Measurements from ENCODE around the gene GSTA2. TPM values are rescaled to one million over a fixed set of nuclear protein-coding genes. Genes with fewer than 3 reads are reported as not detected.

The GSTA2 gene
- total and polyA plus RNA-seq, 2 of the 13 experiments (the other 11 are each of a cell fraction or from before 2014, with no cell fraction given) = 0.75 to 13.7 TPM

DNA sequence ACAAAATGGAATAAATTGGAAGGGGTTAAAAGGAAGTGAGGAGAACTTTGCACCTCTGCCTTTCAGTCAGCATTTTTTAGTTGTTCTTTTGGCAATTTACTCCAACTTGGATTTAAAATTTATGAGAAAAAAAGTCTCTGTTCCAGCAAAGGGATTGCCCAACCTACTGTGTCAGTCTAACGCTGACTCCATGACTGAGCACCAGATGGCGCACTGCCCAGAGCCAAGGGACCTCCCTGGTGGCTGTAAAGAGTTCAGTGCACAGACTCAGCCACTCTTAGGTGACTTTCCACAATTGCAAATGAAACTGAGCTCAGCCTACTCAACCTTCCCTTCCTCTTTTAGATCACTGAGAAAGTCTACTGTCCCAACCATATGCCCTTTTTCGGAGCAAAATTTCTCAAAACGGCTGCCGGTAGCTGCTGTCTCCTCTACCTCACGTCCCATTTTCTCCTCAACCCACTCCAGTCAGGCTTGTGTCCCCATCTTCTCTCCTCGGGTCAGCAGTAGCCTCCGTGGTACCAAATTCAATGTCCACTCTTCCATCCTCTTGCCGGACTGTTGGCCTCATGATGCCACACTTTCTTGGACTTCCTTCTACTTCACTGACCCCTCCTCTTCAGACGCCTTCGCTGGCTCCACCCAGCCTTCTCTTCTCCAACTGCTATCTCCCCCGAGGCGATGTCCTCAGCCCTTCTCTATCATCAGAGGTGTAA is 38.7 kb downstream of the GSTA2 start (continued):
- TF ChIP-seq RFXAP (CRISPR knock-in tag; IDR thresholded peaks at IDR 0.05; ENCODE audit: borderline replicate concordance) (peak; percentile 53; the same call in 1 of the 2 replicates), KLF11 (CRISPR knock-in tag; IDR thresholded peaks at IDR 0.05) (peak; percentile 73; the same call in 1 of the 2 replicates), HOXA9 (CRISPR knock-in tag; IDR thresholded peaks at IDR 0.05; ENCODE audit: borderline replicate concordance) (no peak), MAF1 (CRISPR knock-in tag; IDR thresholded peaks at IDR 0.05; ENCODE audit: borderline replicate concordance) (no peak), MAZ (IDR thresholded peaks at IDR 0.05; ENCODE audit: borderline replicate concordance, low read depth, low read length) (no peak), MAZ (CRISPR knock-in tag; IDR thresholded peaks at IDR 0.05; ENCODE audit: low read depth) (no peak), ZNF225 (CRISPR knock-in tag; IDR thresholded peaks at IDR 0.05) (no peak; the same call in 1 of the 2 replicates), CAMTA2 (CRISPR knock-in tag; IDR thresholded peaks at IDR 0.05; ENCODE audit: borderline replicate concordance) (peak; percentile 43; the same call in 1 of the 2 replicates), SP140L (CRISPR knock-in tag; IDR thresholded peaks at IDR 0.05; ENCODE audit: borderline replicate concordance) (peak; percentile 43; the same call in 1 of the 2 replicates), ZFX (CRISPR knock-in tag; IDR thresholded peaks at IDR 0.05; ENCODE audit: low read depth) (no peak), THAP8 (CRISPR knock-in tag; IDR thresholded peaks at IDR 0.05; ENCODE audit: borderline replicate concordance) (no peak), GATA4 (IDR thresholded peaks at IDR 0.05; ENCODE audit: borderline replicate concordance, low read depth) (no peak), ISL2 (CRISPR knock-in tag; IDR thresholded peaks at IDR 0.05) (0 out of 2 replicates have a peak, but pooled peaks have one; percentile 53), ZFYVE20 (CRISPR knock-in tag; IDR thresholded peaks at IDR 0.05; ENCODE audit: borderline replicate concordance, low read depth) (no peak), FOSL1 (CRISPR knock-in tag; IDR thresholded peaks at IDR 0.05; ENCODE audit: borderline replicate concordance) (no peak)
- TF ChIP-seq, protein P1, sequence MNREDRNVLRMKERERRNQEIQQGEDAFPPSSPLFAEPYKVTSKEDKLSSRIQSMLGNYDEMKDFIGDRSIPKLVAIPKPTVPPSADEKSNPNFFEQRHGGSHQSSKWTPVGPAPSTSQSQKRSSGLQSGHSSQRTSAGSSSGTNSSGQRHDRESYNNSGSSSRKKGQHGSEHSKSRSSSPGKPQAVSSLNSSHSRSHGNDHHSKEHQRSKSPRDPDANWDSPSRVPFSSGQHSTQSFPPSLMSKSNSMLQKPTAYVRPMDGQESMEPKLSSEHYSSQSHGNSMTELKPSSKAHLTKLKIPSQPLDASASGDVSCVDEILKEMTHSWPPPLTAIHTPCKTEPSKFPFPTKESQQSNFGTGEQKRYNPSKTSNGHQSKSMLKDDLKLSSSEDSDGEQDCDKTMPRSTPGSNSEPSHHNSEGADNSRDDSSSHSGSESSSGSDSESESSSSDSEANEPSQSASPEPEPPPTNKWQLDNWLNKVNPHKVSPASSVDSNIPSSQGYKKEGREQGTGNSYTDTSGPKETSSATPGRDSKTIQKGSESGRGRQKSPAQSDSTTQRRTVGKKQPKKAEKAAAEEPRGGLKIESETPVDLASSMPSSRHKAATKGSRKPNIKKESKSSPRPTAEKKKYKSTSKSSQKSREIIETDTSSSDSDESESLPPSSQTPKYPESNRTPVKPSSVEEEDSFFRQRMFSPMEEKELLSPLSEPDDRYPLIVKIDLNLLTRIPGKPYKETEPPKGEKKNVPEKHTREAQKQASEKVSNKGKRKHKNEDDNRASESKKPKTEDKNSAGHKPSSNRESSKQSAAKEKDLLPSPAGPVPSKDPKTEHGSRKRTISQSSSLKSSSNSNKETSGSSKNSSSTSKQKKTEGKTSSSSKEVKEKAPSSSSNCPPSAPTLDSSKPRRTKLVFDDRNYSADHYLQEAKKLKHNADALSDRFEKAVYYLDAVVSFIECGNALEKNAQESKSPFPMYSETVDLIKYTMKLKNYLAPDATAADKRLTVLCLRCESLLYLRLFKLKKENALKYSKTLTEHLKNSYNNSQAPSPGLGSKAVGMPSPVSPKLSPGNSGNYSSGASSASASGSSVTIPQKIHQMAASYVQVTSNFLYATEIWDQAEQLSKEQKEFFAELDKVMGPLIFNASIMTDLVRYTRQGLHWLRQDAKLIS (CRISPR knock-in tag; IDR thresholded peaks at IDR 0.05) = peak; percentile 34; the same call in 1 of the 2 replicates
- TF ChIP-seq, protein P2, sequence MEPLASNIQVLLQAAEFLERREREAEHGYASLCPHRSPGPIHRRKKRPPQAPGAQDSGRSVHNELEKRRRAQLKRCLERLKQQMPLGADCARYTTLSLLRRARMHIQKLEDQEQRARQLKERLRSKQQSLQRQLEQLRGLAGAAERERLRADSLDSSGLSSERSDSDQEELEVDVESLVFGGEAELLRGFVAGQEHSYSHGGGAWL (CRISPR knock-in tag; IDR thresholded peaks at IDR 0.05) = no peak
- TF ChIP-seq, protein P3, sequence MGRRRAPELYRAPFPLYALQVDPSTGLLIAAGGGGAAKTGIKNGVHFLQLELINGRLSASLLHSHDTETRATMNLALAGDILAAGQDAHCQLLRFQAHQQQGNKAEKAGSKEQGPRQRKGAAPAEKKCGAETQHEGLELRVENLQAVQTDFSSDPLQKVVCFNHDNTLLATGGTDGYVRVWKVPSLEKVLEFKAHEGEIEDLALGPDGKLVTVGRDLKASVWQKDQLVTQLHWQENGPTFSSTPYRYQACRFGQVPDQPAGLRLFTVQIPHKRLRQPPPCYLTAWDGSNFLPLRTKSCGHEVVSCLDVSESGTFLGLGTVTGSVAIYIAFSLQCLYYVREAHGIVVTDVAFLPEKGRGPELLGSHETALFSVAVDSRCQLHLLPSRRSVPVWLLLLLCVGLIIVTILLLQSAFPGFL (CRISPR knock-in tag; IDR thresholded peaks at IDR 0.05) = no peak
- TF ChIP-seq, protein P4, sequence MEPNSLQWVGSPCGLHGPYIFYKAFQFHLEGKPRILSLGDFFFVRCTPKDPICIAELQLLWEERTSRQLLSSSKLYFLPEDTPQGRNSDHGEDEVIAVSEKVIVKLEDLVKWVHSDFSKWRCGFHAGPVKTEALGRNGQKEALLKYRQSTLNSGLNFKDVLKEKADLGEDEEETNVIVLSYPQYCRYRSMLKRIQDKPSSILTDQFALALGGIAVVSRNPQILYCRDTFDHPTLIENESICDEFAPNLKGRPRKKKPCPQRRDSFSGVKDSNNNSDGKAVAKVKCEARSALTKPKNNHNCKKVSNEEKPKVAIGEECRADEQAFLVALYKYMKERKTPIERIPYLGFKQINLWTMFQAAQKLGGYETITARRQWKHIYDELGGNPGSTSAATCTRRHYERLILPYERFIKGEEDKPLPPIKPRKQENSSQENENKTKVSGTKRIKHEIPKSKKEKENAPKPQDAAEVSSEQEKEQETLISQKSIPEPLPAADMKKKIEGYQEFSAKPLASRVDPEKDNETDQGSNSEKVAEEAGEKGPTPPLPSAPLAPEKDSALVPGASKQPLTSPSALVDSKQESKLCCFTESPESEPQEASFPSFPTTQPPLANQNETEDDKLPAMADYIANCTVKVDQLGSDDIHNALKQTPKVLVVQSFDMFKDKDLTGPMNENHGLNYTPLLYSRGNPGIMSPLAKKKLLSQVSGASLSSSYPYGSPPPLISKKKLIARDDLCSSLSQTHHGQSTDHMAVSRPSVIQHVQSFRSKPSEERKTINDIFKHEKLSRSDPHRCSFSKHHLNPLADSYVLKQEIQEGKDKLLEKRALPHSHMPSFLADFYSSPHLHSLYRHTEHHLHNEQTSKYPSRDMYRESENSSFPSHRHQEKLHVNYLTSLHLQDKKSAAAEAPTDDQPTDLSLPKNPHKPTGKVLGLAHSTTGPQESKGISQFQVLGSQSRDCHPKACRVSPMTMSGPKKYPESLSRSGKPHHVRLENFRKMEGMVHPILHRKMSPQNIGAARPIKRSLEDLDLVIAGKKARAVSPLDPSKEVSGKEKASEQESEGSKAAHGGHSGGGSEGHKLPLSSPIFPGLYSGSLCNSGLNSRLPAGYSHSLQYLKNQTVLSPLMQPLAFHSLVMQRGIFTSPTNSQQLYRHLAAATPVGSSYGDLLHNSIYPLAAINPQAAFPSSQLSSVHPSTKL (CRISPR knock-in tag; IDR thresholded peaks at IDR 0.05) = peak; percentile 74
